ENCODE data around the gene LRIG2. TPM values are rescaled to one million over a fixed set of nuclear protein-coding genes. Genes with fewer than 3 reads are reported as not detected.

Gene LRIG2
- total and polyA plus RNA-seq, 9 of the 15 experiments (the other 6 are each of a cell fraction or from before 2014, with no cell fraction given) = 1.8 to 28.1 (median 11.5) TPM

- TF ChIP-seq E2F6 (IDR thresholded peaks at IDR 0.05; ENCODE audit: borderline replicate concordance in 1 of 2, extremely low read depth in 1 of 2, insufficient read depth in 1 of 2, insufficient read length in 1 of 2, low read depth in 1 of 2, low read length in 1 of 2, poor library complexity in 1 of 2, severe bottlenecking in 1 of 2) (no peak), ZEB2 (IDR thresholded peaks at IDR 0.05) (no peak), NCOA1 (IDR thresholded peaks at IDR 0.05; ENCODE audit: low read depth) (no peak), ARID2 (IDR thresholded peaks at IDR 0.05) (peak; percentile 88), ZNF23 (CRISPR knock-in tag; IDR thresholded peaks at IDR 0.05) (no peak), BRD9 (IDR thresholded peaks at IDR 0.05; ENCODE audit: low read depth, partially characterized antibody) (no peak), BCOR (IDR thresholded peaks at IDR 0.05) (no peak), YBX1 (IDR thresholded peaks at IDR 0.05) (no peak), ZMIZ1 (IDR thresholded peaks at IDR 0.05; ENCODE audit: low read depth in 2 of 2, low read length in 2 of 2) (peak in 1 of 2 experiments; percentile 22; a peak in 1 of 4 replicates), YY1 (IDR thresholded peaks at IDR 0.05; ENCODE audit: borderline replicate concordance in 1 of 3, control insufficient read depth in 1 of 3, extremely low read depth in 1 of 3, insufficient read depth in 3 of 3, insufficient read length in 1 of 3, insufficient replicate concordance in 2 of 3, low read depth in 1 of 3, low read length in 2 of 3) (no peak), SMARCB1 (IDR thresholded peaks at IDR 0.05; ENCODE audit: insufficient read length, low read depth) (no peak), E2F4 (CRISPR knock-in tag; IDR thresholded peaks at IDR 0.05; ENCODE audit: low read depth) (no peak), ZNF140 (CRISPR knock-in tag; IDR thresholded peaks at IDR 0.05) (no peak), GATAD2A (IDR thresholded peaks at IDR 0.05) (peak; percentile 59; the same call in 1 of the 2 replicates), ZKSCAN8 (CRISPR knock-in tag; IDR thresholded peaks at IDR 0.05) (no peak), ZFX (CRISPR knock-in tag; IDR thresholded peaks at IDR 0.05) (peak; percentile 78; the same call in 1 of the 2 replicates), ZNF77 (CRISPR knock-in tag; IDR thresholded peaks at IDR 0.05) (no peak), MYC (IDR thresholded peaks at IDR 0.05; ENCODE audit: low read depth, low read length) (no peak), MYC (CRISPR knock-in tag; IDR thresholded peaks at IDR 0.05; ENCODE audit: borderline replicate concordance, low read depth) (no peak)
Measured at GRCh38 chr1:113073479-113073950, 517 bp downstream of the LRIG2 start (continued).
